WTC11 (cell line): ENCODE data around the gene PTPRG. TPM values are rescaled to one million over a fixed set of nuclear protein-coding genes. Genes with fewer than 3 reads are reported as not detected.

ENCODE experiments used
- ATAC-seq: fragments of 200-7000 bp; cut with Tn5 transposase; 2 replicates; pipeline ENCODE4 v1.10.0; 2021; ENCODE audit warnings: mild to moderate bottlenecking, moderate library complexity
- CTCF ChIA-PET: fragments of 300-600 bp; sonication (Branson Sonifier 250); formaldehyde crosslinking; loops from one replicate; lab custom pipeline; 2021; ENCODE audit warnings: antibody characterized with exemption; lab: Charles Lee
- POLR2A ChIA-PET: fragments of 350-600 bp; sonication (Branson Sonifier 250); formaldehyde crosslinking; loops from one replicate; lab custom pipeline; 2021; ENCODE audit warnings: antibody characterized with exemption; lab: Charles Lee
- DNase-seq: peaks from one replicate; pipeline ENCODE4 v3.0.0; 2021; ENCODE audit warnings: low spot score
- H3K27ac Mint-ChIP-seq: 2 replicates; pipeline ENCODE4 v1.8.0; 2021; ENCODE audit warnings: mixed read lengths
- H3K27me3 Mint-ChIP-seq: 2 replicates; pipeline ENCODE4 v1.8.0; 2021; ENCODE audit warnings: low read depth, mild to moderate bottlenecking, moderate library complexity, mixed read lengths
- H3K36me3 Mint-ChIP-seq: 2 replicates; pipeline ENCODE4 v1.8.0; 2021; ENCODE audit warnings: mixed read lengths
- H3K4me1 Mint-ChIP-seq: 2 replicates; pipeline ENCODE4 v1.8.0; 2022; ENCODE audit warnings: mixed read lengths
- H3K4me3 Mint-ChIP-seq: 2 replicates; pipeline ENCODE4 v1.8.0; 2021; ENCODE audit warnings: mild to moderate bottlenecking, moderate library complexity, mixed read lengths
- H3K9me3 Mint-ChIP-seq: 2 replicates; pipeline ENCODE4 v1.8.0; 2021; ENCODE audit warnings: mixed read lengths
- GABPB1 ChIP-seq: sonication (generic); formaldehyde crosslinking; IDR thresholded peaks from 2 replicates; pipeline ENCODE4 v1.8.1; 2023; ENCODE audit warnings: mild to moderate bottlenecking, missing genetic modification reagents
- GRHL2 ChIP-seq: fragments of 250-450 bp; sonication (Bioruptor Pico); IDR thresholded peaks from 2 replicates; pipeline ENCODE4 v1.8.0; 2022; ENCODE audit warnings: mild to moderate bottlenecking, moderate library complexity; ENCODE audit not compliant: insufficient replicate concordance, severe bottlenecking
- JAZF1 ChIP-seq: fragments of 250-450 bp; sonication (Bioruptor Pico); IDR thresholded peaks from 2 replicates; pipeline ENCODE4 v1.9.0; 2021; ENCODE audit warnings: moderate library complexity, mild to moderate bottlenecking, inconsistent platforms
- MYBL2 ChIP-seq: sonication (generic); formaldehyde crosslinking; IDR thresholded peaks from 2 replicates; pipeline ENCODE4 v1.8.1; 2023; ENCODE audit warnings: mild to moderate bottlenecking, moderate library complexity, missing genetic modification reagents
- NFATC4 ChIP-seq: fragments of 250-450 bp; sonication (Bioruptor Pico); IDR thresholded peaks from 2 replicates; pipeline ENCODE4 v1.9.0; 2021; ENCODE audit warnings: mild to moderate bottlenecking
- NFE2L1 ChIP-seq: sonication (generic); formaldehyde crosslinking; IDR thresholded peaks from 2 replicates; pipeline ENCODE4 v1.8.1; 2023; ENCODE audit warnings: missing genetic modification reagents
- NR3C1 ChIP-seq: sonication (generic); formaldehyde crosslinking; conservative IDR thresholded peaks from 2 replicates; pipeline ENCODE4 v1.8.1; 2023; ENCODE audit warnings: low read depth, mild to moderate bottlenecking, missing genetic modification reagents
- SMAD3 ChIP-seq: sonication (generic); formaldehyde crosslinking; IDR thresholded peaks from 2 replicates; pipeline ENCODE4 v1.8.0; 2022; ENCODE audit warnings: missing genetic modification reagents, mild to moderate bottlenecking, borderline replicate concordance
- TCF7 ChIP-seq: sonication (generic); formaldehyde crosslinking; IDR thresholded peaks from 2 replicates; pipeline ENCODE4 v1.8.0; 2022; ENCODE audit warnings: mild to moderate bottlenecking, low read depth, missing genetic modification reagents, moderate library complexity
- TEAD1 ChIP-seq: sonication (generic); formaldehyde crosslinking; IDR thresholded peaks from 2 replicates; pipeline ENCODE4 v1.8.0; 2022; ENCODE audit warnings: mild to moderate bottlenecking, missing genetic modification reagents
- ZBTB21 ChIP-seq: sonication (generic); formaldehyde crosslinking; IDR thresholded peaks from 2 replicates; pipeline ENCODE4 v1.8.1; 2023; ENCODE audit warnings: mild to moderate bottlenecking, missing genetic modification reagents, borderline replicate concordance
- ZNF219 ChIP-seq: sonication (generic); formaldehyde crosslinking; IDR thresholded peaks from 2 replicates; pipeline ENCODE4 v1.8.0; 2023; ENCODE audit warnings: missing genetic modification reagents, mild to moderate bottlenecking, borderline replicate concordance
- ZNF232 ChIP-seq: sonication (generic); formaldehyde crosslinking; IDR thresholded peaks from 2 replicates; pipeline ENCODE4 v1.8.0; 2022; ENCODE audit warnings: mild to moderate bottlenecking, missing genetic modification reagents
- ZNF416 ChIP-seq: fragments of 250-450 bp; sonication (Bioruptor Pico); IDR thresholded peaks from 2 replicates; pipeline ENCODE4 v1.9.0; 2021; ENCODE audit warnings: mild to moderate bottlenecking, inconsistent platforms
- total RNA-seq: library from RNA; stranded (reverse); gene quantifications from 3 replicates; pipeline ENCODE4 v1.2.3, GENCODE V29; 2021
- TF ChIP-seq, protein P1 (sequence below): sonication (generic); formaldehyde crosslinking; IDR thresholded peaks from 2 replicates; pipeline ENCODE4 v1.8.1; 2022; ENCODE audit warnings: mild to moderate bottlenecking, moderate library complexity, missing genetic modification reagents
- TF ChIP-seq, protein P2 (sequence below): sonication (generic); formaldehyde crosslinking; IDR thresholded peaks from 2 replicates; pipeline ENCODE4 v1.8.0; 2022; ENCODE audit warnings: mild to moderate bottlenecking, missing genetic modification reagents
- TF ChIP-seq, protein P3 (sequence below): sonication (generic); formaldehyde crosslinking; IDR thresholded peaks from 2 replicates; pipeline ENCODE4 v1.8.0; 2022; ENCODE audit warnings: mild to moderate bottlenecking, missing genetic modification reagents
- TF ChIP-seq, protein P4 (sequence below): sonication (generic); formaldehyde crosslinking; conservative IDR thresholded peaks from 2 replicates; pipeline ENCODE4 v1.8.1; 2022; ENCODE audit warnings: mild to moderate bottlenecking, missing genetic modification reagents
- TF ChIP-seq, protein P5 (sequence below): sonication (generic); formaldehyde crosslinking; IDR thresholded peaks from 2 replicates; pipeline ENCODE4 v1.8.0; 2023; ENCODE audit warnings: missing genetic modification reagents

Gene PTPRG
- total RNA-seq, 1 experiment from 2014 or later: 106 TPM

DNA sequence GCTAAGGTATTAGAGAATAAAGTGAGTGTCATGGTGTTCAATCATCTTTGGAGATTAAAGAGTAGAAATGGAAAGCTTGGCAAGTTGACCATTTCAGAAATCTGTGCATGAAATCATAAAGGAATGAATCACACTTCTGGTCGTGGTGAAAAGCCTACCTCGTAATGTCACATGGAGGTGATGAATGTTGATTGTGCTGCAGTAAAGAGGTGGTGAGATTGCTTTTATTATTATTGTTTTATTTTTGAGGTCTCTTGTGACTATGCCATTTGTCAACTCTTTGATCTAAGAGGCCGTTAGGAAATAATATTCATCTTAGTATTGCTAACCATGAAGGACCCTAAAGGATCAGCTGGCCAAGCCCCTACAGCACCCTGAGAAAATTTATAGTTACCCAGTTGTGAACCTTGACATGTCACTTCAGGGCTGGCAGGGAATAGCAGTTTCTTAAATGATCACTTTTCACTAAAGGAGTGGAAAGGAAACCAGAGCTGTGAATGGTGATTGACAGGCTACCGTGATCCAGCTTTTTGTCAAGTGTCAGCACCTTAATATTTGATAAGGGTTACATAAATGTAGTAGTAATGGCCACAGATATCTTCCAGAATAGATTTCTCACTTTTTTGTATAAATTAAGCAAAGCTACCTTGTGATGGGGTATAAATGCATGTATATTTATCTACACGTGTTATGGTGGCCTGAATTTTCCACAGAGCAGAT is 203.9 kb downstream of the PTPRG start (continued):
- TF ChIP-seq, protein P1, sequence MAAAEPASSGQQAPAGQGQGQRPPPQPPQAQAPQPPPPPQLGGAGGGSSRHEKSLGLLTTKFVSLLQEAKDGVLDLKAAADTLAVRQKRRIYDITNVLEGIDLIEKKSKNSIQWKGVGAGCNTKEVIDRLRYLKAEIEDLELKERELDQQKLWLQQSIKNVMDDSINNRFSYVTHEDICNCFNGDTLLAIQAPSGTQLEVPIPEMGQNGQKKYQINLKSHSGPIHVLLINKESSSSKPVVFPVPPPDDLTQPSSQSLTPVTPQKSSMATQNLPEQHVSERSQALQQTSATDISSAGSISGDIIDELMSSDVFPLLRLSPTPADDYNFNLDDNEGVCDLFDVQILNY (CRISPR knock-in tag): no peak
- TF ChIP-seq NFATC4: no peak
- TF ChIP-seq, protein P2, sequence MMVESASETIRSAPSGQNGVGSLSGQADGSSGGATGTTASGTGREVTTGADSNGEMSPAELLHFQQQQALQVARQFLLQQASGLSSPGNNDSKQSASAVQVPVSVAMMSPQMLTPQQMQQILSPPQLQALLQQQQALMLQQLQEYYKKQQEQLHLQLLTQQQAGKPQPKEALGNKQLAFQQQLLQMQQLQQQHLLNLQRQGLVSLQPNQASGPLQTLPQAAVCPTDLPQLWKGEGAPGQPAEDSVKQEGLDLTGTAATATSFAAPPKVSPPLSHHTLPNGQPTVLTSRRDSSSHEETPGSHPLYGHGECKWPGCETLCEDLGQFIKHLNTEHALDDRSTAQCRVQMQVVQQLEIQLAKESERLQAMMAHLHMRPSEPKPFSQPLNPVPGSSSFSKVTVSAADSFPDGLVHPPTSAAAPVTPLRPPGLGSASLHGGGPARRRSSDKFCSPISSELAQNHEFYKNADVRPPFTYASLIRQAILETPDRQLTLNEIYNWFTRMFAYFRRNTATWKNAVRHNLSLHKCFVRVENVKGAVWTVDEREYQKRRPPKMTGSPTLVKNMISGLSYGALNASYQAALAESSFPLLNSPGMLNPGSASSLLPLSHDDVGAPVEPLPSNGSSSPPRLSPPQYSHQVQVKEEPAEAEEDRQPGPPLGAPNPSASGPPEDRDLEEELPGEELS: no peak
- TF ChIP-seq ZNF232 (CRISPR knock-in tag): no peak
- no peak for TF ChIP-seq SMAD3
- TF ChIP-seq, all 79 proteins: peak for 0

DNA sequence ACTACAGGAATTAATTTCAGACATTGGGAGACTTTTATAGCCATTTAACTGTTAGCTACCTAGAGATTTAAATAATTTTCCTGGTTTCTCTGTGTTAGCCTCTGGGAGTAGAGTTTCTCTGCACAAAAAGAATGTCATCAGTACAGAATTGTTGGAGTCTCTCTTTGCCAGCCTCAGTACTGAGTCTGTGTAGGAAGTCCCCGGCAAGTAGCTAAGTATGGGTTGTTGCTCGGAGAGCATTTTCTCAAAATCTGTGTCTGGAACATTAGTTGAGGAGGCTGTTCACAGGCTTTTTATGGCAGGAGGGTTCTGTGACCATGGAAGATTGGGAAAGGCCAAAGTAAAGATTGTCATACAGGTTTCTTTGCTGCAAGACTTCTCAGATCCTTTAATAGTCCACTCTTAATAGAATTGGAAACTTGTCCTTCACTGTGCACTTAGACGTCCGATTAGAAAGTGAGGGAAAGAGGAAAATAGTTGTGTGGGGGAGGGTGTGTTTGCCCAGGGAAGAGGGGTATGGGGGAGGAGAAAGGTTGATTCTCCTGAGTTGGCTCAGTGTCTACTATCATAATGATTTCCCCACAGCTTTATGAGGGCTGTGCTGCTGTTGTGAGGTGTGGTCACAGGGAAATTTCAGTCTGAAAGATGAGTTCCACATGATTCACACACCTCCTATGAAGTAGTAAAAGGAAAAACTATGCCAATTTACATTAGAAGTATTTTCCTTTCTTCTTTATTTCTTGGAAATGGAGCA is 207.1 kb downstream of the PTPRG start:
- peak overlapping the region; percentile 87 for H3K27ac Mint-ChIP-seq
- no peak for DNase-seq
- TF ChIP-seq ZBTB21 (CRISPR knock-in tag) (no peak), MYBL2 (CRISPR knock-in tag) (no peak), NFE2L1 (CRISPR knock-in tag) (no peak), JAZF1 (CRISPR knock-in tag) (no peak), NR3C1 (CRISPR knock-in tag) (no peak), TCF7 (CRISPR knock-in tag) (no peak), ZNF416 (CRISPR knock-in tag) (no peak), ZNF232 (CRISPR knock-in tag) (no peak), GRHL2 (CRISPR knock-in tag) (no peak), GABPB1 (no peak), TEAD1 (no peak), ZNF219 (CRISPR knock-in tag) (no peak)
- TF ChIP-seq, protein P3, sequence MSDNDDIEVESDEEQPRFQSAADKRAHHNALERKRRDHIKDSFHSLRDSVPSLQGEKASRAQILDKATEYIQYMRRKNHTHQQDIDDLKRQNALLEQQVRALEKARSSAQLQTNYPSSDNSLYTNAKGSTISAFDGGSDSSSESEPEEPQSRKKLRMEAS: no peak
- TF ChIP-seq, protein P2: no peak
- TF ChIP-seq, protein P4, sequence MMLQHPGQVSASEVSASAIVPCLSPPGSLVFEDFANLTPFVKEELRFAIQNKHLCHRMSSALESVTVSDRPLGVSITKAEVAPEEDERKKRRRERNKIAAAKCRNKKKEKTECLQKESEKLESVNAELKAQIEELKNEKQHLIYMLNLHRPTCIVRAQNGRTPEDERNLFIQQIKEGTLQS: no peak
- TF ChIP-seq, protein P5, sequence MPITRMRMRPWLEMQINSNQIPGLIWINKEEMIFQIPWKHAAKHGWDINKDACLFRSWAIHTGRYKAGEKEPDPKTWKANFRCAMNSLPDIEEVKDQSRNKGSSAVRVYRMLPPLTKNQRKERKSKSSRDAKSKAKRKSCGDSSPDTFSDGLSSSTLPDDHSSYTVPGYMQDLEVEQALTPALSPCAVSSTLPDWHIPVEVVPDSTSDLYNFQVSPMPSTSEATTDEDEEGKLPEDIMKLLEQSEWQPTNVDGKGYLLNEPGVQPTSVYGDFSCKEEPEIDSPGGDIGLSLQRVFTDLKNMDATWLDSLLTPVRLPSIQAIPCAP (CRISPR knock-in tag): no peak
- TF ChIP-seq, all 79 proteins: peak for 0
- no peak for ATAC-seq
- ChIA-PET POLR2A (no interaction called here), CTCF (interaction anchor here (1.1 kb wide), 1 partner anchor 204 kb away, joined by 4 read pairs; no protein-coding TSS in a partner anchor)
- Mint-ChIP-seq H3K36me3 (no peaks in the 10 kb centered on the region), H3K4me1 (peaks cover 52% of the 10 kb centered on the region), H3K4me3 (no peak overlapping the region), H3K27me3 (no peaks in the 10 kb centered on the region), H3K9me3 (no peaks in the 10 kb centered on the region)
